HCT116 (cell line): Measurements from ENCODE around the gene ASB17. TPM values are rescaled to one million over a fixed set of nuclear protein-coding genes. Genes with fewer than 3 reads are reported as not detected.

Source experiments
- ATAC-seq: fragments of 200-7000 bp; cut with Tn5 transposase; 2 replicates; pipeline ENCODE4 v1.9.1; 2020; ENCODE audit warnings: mild to moderate bottlenecking, moderate library complexity
- BruUV-seq: library from RNA; stranded (reverse); fragments of 400-500 nt; replicated peaks from 2 replicates; lab custom pipeline; 2021; lab: Mats Ljungman, UMichigan
- CTCF ChIA-PET: fragments of 300-600 bp; sonication (Branson Sonifier 250); formaldehyde crosslinking; loops from one replicate; lab custom pipeline; 2021; ENCODE audit warnings: antibody characterized with exemption; lab: Charles Lee
- POLR2A ChIA-PET: fragments of 300-600, 350-600 bp; sonication (Branson Sonifier 250); formaldehyde crosslinking; loops from one replicate; lab custom pipeline; 2021; ENCODE audit warnings: antibody characterized with exemption; lab: Charles Lee
- RAD21 ChIA-PET, 2 experiments: fragments of 300-600 bp; sonication (Branson Sonifier 250); formaldehyde crosslinking; loops; one replicate each; lab custom pipeline; 2023; ENCODE audit warnings: low total read pairs in 2 of 2; ENCODE audit not compliant: uncharacterized antibody in 2 of 2, unreplicated experiment in 2 of 2, low non-redundant PET in 1 of 2; lab: Charles Lee
- DNase-seq: peaks from one replicate; pipeline ENCODE4 v3.0.0-alpha.2; 2010; ENCODE audit warnings: low read depth, low spot score
- H2AFZ ChIP-seq: fragments of 200-600 bp; shearing (Covaris generic), sonication (generic); 2 replicates; pipeline ENCODE4 v1.6.1; 2017; ENCODE audit warnings: low read depth, mixed run types, mixed read lengths, antibody characterized with exemption, low read length; ENCODE audit not compliant: poor library complexity, severe bottlenecking
- H3K27ac ChIP-seq: 2 replicates; pipeline ENCODE4 v1.5.1; 2012; ENCODE audit warnings: low read depth, low read length
- H3K27me3 ChIP-seq: fragments of 200-600 bp; sonication (generic); 2 replicates; pipeline ENCODE4 v1.6.1; 2016; ENCODE audit warnings: mixed run types, low read length, mixed read lengths; ENCODE audit not compliant: insufficient read depth
- H3K36me3 ChIP-seq, 2 experiments: fragments of 200-500 bp in 1 of 2; fragments of 200-600 bp in 1 of 2; sonication (Bioruptor generic) in 1 of 2; sonication (generic) in 1 of 2; 2 replicates each; pipeline versions ENCODE4 v1.5.1 to v1.6.1; 2014 to 2016; ENCODE audit warnings: low read length in 2 of 2, inconsistent platforms in 1 of 2, mixed read lengths in 1 of 2, mixed run types in 1 of 2; ENCODE audit not compliant: insufficient read depth in 2 of 2, control insufficient read depth in 1 of 2
- H3K4me1 ChIP-seq, 2 experiments: fragments of 200-600 bp in 1 of 2; sonication (generic) in 1 of 2; 2 replicates each; pipeline versions ENCODE4 v1.5.1 to v1.6.1; 2012 to 2017; ENCODE audit warnings: low read length in 2 of 2, inconsistent platforms in 1 of 2, mild to moderate bottlenecking in 1 of 2, mixed read lengths in 1 of 2, mixed run types in 1 of 2, moderate library complexity in 1 of 2; ENCODE audit not compliant: insufficient read depth in 2 of 2, control insufficient read depth in 1 of 2
- H3K4me2 ChIP-seq: fragments of 200-600 bp; sonication (generic); 2 replicates; pipeline ENCODE4 v1.6.1; 2017; ENCODE audit warnings: mixed run types, low read length, mixed read lengths
- H3K4me3 ChIP-seq, 2 experiments: fragments of 200-600 bp in 1 of 2; sonication (generic) in 1 of 2; replicated peaks in 1 of 2; 2 replicates each; pipeline ENCODE4 v1.5.1; 2011 to 2016; ENCODE audit warnings: low read length in 2 of 2, control low read depth in 1 of 2, low read depth in 1 of 2, mild to moderate bottlenecking in 1 of 2, mixed read lengths in 1 of 2, mixed run types in 1 of 2
- H3K79me2 ChIP-seq: fragments of 200-600 bp; sonication (generic); 2 replicates; pipeline ENCODE4 v1.6.1; 2017; ENCODE audit warnings: mild to moderate bottlenecking, mixed run types, low read length, moderate library complexity, mixed read lengths; ENCODE audit not compliant: insufficient read depth
- H3K9ac ChIP-seq: fragments of 200-600 bp; sonication (generic); 2 replicates; pipeline ENCODE4 v1.6.1; 2016; ENCODE audit warnings: low read length, mixed read lengths
- H3K9me2 ChIP-seq: fragments of 200-600 bp; sonication (generic), shearing (Covaris generic); 2 replicates; pipeline ENCODE4 v1.6.1; 2017; ENCODE audit warnings: mixed run types, mild to moderate bottlenecking, moderate library complexity; ENCODE audit not compliant: insufficient read depth
- H3K9me3 ChIP-seq, 2 experiments: fragments of 200-500 bp in 1 of 2; fragments of 200-600 bp in 1 of 2; sonication (Bioruptor generic) in 1 of 2; sonication (generic) in 1 of 2; 2 replicates each; pipeline ENCODE4 v1.6.1; 2014 to 2017; ENCODE audit warnings: low read length in 2 of 2, mixed read lengths in 2 of 2, inconsistent platforms in 1 of 2, low read depth in 1 of 2, mild to moderate bottlenecking in 1 of 2, mixed run types in 1 of 2, moderate library complexity in 1 of 2; ENCODE audit not compliant: control insufficient read depth in 1 of 2, insufficient read depth in 1 of 2
- H4K20me1 ChIP-seq: fragments of 200-600 bp; sonication (generic), shearing (Covaris generic); 2 replicates; pipeline ENCODE4 v1.6.1; 2017; ENCODE audit warnings: mixed run types, mild to moderate bottlenecking, moderate library complexity; ENCODE audit not compliant: insufficient read depth
- ATF3 ChIP-seq: IDR thresholded peaks from 2 replicates; pipeline ENCODE4 v1.6.1; 2012
- CBX3 ChIP-seq: IDR thresholded peaks from 2 replicates; pipeline ENCODE4 v1.6.1; 2012; ENCODE audit warnings: low read depth
- CEBPB ChIP-seq: IDR thresholded peaks from 2 replicates; pipeline ENCODE4 v1.6.1; 2012; ENCODE audit warnings: low read depth
- CTCF ChIP-seq, 3 experiments: fragments of 200-600 bp in 1 of 3; sonication (generic) in 1 of 3; IDR thresholded peaks in 2 of 3; conservative IDR thresholded peaks in 1 of 3; 2 replicates each; pipeline ENCODE4 v1.5.1; 2012 to 2017; ENCODE audit warnings: low read depth in 2 of 3, low read length in 2 of 3, antibody characterized with exemption in 1 of 3, borderline replicate concordance in 1 of 3, control low read depth in 1 of 3, mild to moderate bottlenecking in 1 of 3, mixed read lengths in 1 of 3, mixed run types in 1 of 3, moderate library complexity in 1 of 3; ENCODE audit not compliant: insufficient read depth in 1 of 3
- EGR1 ChIP-seq: IDR thresholded peaks from 2 replicates; pipeline ENCODE4 v1.6.1; 2012; ENCODE audit warnings: low read depth
- ELF1 ChIP-seq: IDR thresholded peaks from 2 replicates; pipeline ENCODE4 v1.6.1; 2012; ENCODE audit warnings: low read depth, borderline replicate concordance
- EZH2 ChIP-seq: fragments of 200-600 bp; sonication (generic); IDR thresholded peaks from 2 replicates; pipeline ENCODE4 v1.6.1; 2017; ENCODE audit warnings: antibody characterized with exemption, mixed run types
- EZH2phosphoT487 ChIP-seq: fragments of 200-600 bp; IDR thresholded peaks from 2 replicates; pipeline ENCODE4 v1.6.1; 2018; ENCODE audit warnings: antibody characterized with exemption, borderline replicate concordance
- JUND ChIP-seq: IDR thresholded peaks from 2 replicates; pipeline ENCODE4 v1.6.1; 2012
- MAX ChIP-seq: IDR thresholded peaks from 2 replicates; pipeline ENCODE4 v1.6.1; 2012
- POLR2A ChIP-seq: IDR thresholded peaks from 2 replicates; pipeline ENCODE4 v1.7.0; 2011; ENCODE audit warnings: borderline replicate concordance; ENCODE audit not compliant: insufficient read depth, insufficient read length; ENCODE audit errors: extremely low read depth
- RAD21 ChIP-seq: IDR thresholded peaks from 2 replicates; pipeline ENCODE4 v1.6.1; 2012; ENCODE audit warnings: low read depth, mild to moderate bottlenecking
- REST ChIP-seq: IDR thresholded peaks from 2 replicates; pipeline ENCODE4 v1.6.1; 2012; ENCODE audit warnings: low read depth
- SIN3A ChIP-seq: IDR thresholded peaks from 2 replicates; pipeline ENCODE4 v1.6.1; 2012; ENCODE audit warnings: low read depth
- SP1 ChIP-seq: IDR thresholded peaks from 2 replicates; pipeline ENCODE4 v1.6.1; 2012; ENCODE audit warnings: low read depth
- YY1 ChIP-seq: IDR thresholded peaks from 2 replicates; pipeline ENCODE4 v1.6.1; 2011; ENCODE audit warnings: low read length, low read depth, moderate library complexity, mild to moderate bottlenecking; ENCODE audit not compliant: insufficient replicate concordance; ENCODE audit errors: extremely low read depth
- ZFX ChIP-seq: fragments of 450-650 bp; IDR thresholded peaks from 2 replicates; pipeline ENCODE4 v1.6.1; 2017
- ZNF274 ChIP-seq: fragments of 200-500 bp; sonication (Bioruptor generic); IDR thresholded peaks from 2 replicates; pipeline ENCODE4 v1.6.1; 2014; ENCODE audit warnings: mild to moderate bottlenecking, low read depth, low read length, inconsistent platforms
- intact Hi-C: fragments of 100-400 bp; cut with micrococcal nuclease; formaldehyde crosslinking; loops from 2 replicates; pipeline ENCODE4 v1.10.0; 2022
- total RNA-seq: library from RNA; stranded (reverse); gene quantifications from one replicate; pipeline ENCODE4 v1.2.1, GENCODE V29; 2021; ENCODE audit not compliant: unreplicated experiment

Gene ASB17
- total RNA-seq, 1 experiment from 2014 or later, result not detected

GRCh38 chr1:75879985-75880384 lies 52.2 kb downstream of the ASB17 start:
- ChIA-PET RAD21 (no interaction called here), POLR2A (no interaction called here), CTCF (no interaction called here)
- H3K4me2 ChIP-seq, result no peak overlapping the region
- H4K20me1 ChIP-seq, result no peaks in the 10 kb centered on the region
- H3K36me3 ChIP-seq, result no peaks in the 10 kb centered on the region
- no TSS peak for BruUV-seq
- ATAC-seq, result no peak
- no peak overlapping the region for H3K9ac ChIP-seq
- H3K9me2 ChIP-seq, result no peaks in the 10 kb centered on the region
- no peak for DNase-seq
- no peaks in the 10 kb centered on the region for H3K9me3 ChIP-seq
- H2AFZ ChIP-seq, result no peak overlapping the region
- TF ChIP-seq EGR1, result no peak
- no peak for TF ChIP-seq EZH2phosphoT487
- TF ChIP-seq CTCF (IDR thresholded peaks at IDR 0.05 in 2 of 3, conservative IDR thresholded peaks at IDR 0.05 in 1 of 3; ENCODE audit: borderline replicate concordance in 1 of 3, insufficient read depth in 1 of 3, low read depth in 2 of 3, low read length in 2 of 3), result no peak
- TF ChIP-seq JUND, result no peak
- no peak for TF ChIP-seq ZNF274
- no peak for TF ChIP-seq ATF3
- TF ChIP-seq YY1, result no peak
- TF ChIP-seq RAD21, result no peak
- no peak for TF ChIP-seq SP1
- no peak for TF ChIP-seq ZFX
- TF ChIP-seq EZH2, result no peak
- TF ChIP-seq POLR2A, result no peak
- no peak for TF ChIP-seq CEBPB
- TF ChIP-seq REST, result no peak
- TF ChIP-seq CBX3, result no peak
- TF ChIP-seq MAX, result no peak
- TF ChIP-seq SIN3A, result no peak
- no peak for TF ChIP-seq ELF1
- H3K27ac ChIP-seq, result no peak overlapping the region
- H3K4me1 ChIP-seq, result no peaks in the 10 kb centered on the region
- H3K27me3 ChIP-seq, result no peaks in the 10 kb centered on the region
- intact Hi-C loops, result no loop called here
- H3K4me3 ChIP-seq, result no peak overlapping the region
- H3K79me2 ChIP-seq, result no peaks in the 10 kb centered on the region
